HAP-1 (cell line): ENCODE data around the gene RIN1.
"Not testable (repeated sequence)": the region's sequence is repeated elsewhere in the genome, so short reads cannot be mapped to it uniquely, and the experiment has no call there.

Source experiments
- DNase-seq, 2 experiments: peaks; one replicate each; pipeline ENCODE4 v3.0.0-alpha.2; 2016 to 2020; ENCODE audit warnings: low spot score in 2 of 2
- H3K27me3 ChIP-seq: fragments of 250-450 bp; sonication (Bioruptor Pico); 2 replicates; pipeline ENCODE4 v1.5.1; 2020; ENCODE audit warnings: low read depth, mild to moderate bottlenecking, moderate library complexity
- H3K36me3 ChIP-seq: fragments of 250-450 bp; sonication (Bioruptor Pico); replicated peaks from 2 replicates; pipeline ENCODE4 v1.5.1; 2020; ENCODE audit warnings: mild to moderate bottlenecking
- H3K4me1 ChIP-seq: fragments of 250-450 bp; sonication (Bioruptor Pico); 2 replicates; pipeline ENCODE4 v1.5.1; 2020; ENCODE audit warnings: mild to moderate bottlenecking
- H3K4me3 ChIP-seq: fragments of 250-450 bp; sonication (Bioruptor Pico); 2 replicates; pipeline ENCODE4 v1.5.1; 2020; ENCODE audit warnings: mild to moderate bottlenecking, moderate library complexity
- H3K9me3 ChIP-seq: fragments of 250-450 bp; sonication (Bioruptor Pico); 2 replicates; pipeline ENCODE4 v1.5.1; 2020; ENCODE audit warnings: mild to moderate bottlenecking, moderate library complexity
- in situ Hi-C: fragments of 300-500 bp; cut with MboI; formaldehyde crosslinking; loops from 3 replicates; pipeline ENCODE4 v1.14.3; 2020; ENCODE audit warnings: low sequenced_read_pairs, inconsistent platforms, mixed read lengths

The RIN1 gene

GRCh38 chr11:66314561-66315497, 21.4 kb downstream of the RIN1 start:
- no peaks in the 10 kb centered on the region; the same call in 1 of the 2 replicates for H3K9me3 ChIP-seq
- no peaks in the 10 kb centered on the region for H3K36me3 ChIP-seq
- H3K27me3 ChIP-seq, result no peaks in the 10 kb centered on the region
- H3K4me3 ChIP-seq, result no peak overlapping the region
- in situ Hi-C loops, result no loop called here
- no peak for DNase-seq
- H3K4me1 ChIP-seq, result peaks cover 8% of the 10 kb centered on the region

DNA sequence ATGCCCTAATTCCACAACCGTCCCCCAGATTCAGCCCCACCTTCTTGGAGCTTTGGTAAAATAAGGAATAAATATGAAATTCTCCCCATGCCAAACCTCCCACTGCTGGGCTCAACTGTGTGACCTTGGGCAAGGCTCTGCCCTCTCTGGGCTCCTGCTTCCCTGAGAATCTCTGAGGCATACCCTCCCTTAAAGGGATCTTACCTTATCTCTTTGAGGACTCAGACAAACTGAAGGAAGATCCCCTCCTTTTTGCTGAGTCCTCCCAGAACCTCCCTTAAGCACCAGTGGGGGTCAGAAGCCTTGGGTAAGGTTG, 22.1 kb downstream of the RIN1 start:
- DNase-seq, result no peak
- in situ Hi-C loops, result no loop called here
- H3K4me3 ChIP-seq, result no peak overlapping the region
- H3K9me3 ChIP-seq, result no peaks in the 10 kb centered on the region; the same call in 1 of the 2 replicates
- H3K27me3 ChIP-seq, result no peaks in the 10 kb centered on the region
- peaks cover 8% of the 10 kb centered on the region for H3K4me1 ChIP-seq
- no peaks in the 10 kb centered on the region for H3K36me3 ChIP-seq

- Histone ChIP-seq H3K9me3 (no peaks in the 10 kb centered on the region), H3K4me1 (peaks cover 8% of the 10 kb centered on the region), H3K27me3 (no peaks in the 10 kb centered on the region), H3K4me3 (peak overlapping the region; percentile 7), H3K36me3 (no peaks in the 10 kb centered on the region)
- no peak for DNase-seq
- in situ Hi-C loops, result no loop called here
Measured at GRCh38 chr11:66313321-66314185, 22.7 kb downstream of the RIN1 start.

DNA sequence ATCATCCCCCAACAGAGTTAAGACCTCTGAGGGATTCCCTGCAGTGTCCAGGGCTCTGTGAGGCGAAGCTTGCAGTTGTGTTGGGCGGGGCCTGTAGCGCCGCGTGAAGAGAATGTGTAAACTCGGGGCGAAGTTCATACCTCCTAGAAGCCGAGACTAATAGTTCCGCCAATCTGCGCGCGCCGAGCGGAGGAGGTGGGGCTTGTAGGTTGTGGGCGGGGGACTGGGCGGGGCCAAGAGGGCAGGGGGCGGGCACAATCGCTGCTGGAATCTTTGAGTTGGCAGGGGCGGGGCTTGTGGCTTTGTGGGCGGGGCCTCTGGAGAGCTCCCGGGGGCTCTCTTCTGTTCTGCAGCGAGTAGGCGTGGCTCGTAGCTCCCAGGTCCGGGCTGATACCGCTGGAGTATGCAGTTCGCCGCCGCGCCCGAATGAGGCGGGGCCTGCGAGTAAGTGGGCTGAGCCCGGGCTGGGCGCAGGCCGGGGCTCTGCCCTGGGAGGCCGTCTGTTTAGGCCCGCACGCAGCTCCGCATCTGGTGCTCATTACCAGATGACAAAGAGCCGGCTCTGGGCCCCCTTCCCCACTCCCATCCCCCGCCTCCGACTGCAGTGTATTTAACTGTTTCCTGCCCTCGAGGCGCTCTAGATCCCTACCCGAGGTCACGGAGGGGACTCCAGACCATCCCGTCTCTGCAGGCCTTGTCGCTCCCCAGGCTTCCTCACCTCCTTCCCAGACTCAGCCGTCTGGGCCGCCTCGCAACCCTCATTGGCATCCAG, 23.5 kb downstream of the RIN1 start:
- peak; percentile 94 to 100 for DNase-seq
- H3K4me3 ChIP-seq, result peak overlapping the region; percentile 47
- no peaks in the 10 kb centered on the region for H3K36me3 ChIP-seq
- no peaks in the 10 kb centered on the region for H3K9me3 ChIP-seq
- in situ Hi-C loops, result no loop called here
- peaks cover 8% of the 10 kb centered on the region for H3K4me1 ChIP-seq
- H3K27me3 ChIP-seq, result no peaks in the 10 kb centered on the region

DNA sequence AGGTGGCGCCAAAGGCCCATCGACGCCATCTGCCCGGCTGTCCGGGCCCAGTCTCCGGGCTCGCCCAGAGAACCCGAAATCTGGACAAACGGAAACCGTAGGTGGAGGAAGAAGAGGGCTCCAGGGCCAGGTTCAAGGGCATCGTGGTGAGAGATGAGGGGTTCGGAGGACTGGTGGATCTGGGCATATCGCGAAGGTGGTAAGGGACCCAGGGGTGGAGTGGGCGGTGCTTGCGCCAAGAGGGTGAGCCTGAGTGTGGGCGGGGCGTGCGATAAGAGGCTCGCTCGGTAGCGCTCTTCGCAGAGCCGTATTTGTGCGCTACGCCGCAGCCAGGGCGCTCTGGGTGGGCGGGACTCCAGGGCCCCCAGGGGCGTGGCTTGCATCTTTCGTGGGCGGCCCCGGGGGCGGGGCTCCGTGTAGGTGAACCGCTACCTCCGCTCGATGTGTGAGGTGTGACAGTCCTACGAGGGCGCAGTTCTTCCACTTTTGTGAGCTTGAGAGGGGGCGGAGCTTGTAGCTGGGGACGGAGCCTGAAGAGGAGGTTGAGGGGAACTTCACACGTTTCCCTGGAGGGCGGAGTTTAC, 24.2 kb downstream of the RIN1 start:
- no peaks in the 10 kb centered on the region for H3K36me3 ChIP-seq
- H3K4me1 ChIP-seq, result peaks cover 8% of the 10 kb centered on the region
- H3K9me3 ChIP-seq, result no peaks in the 10 kb centered on the region
- peak; percentile 92 to 96 for DNase-seq
- no peaks in the 10 kb centered on the region for H3K27me3 ChIP-seq
- in situ Hi-C loops, result no loop called here
- peak overlapping the region; percentile 47 for H3K4me3 ChIP-seq

DNA sequence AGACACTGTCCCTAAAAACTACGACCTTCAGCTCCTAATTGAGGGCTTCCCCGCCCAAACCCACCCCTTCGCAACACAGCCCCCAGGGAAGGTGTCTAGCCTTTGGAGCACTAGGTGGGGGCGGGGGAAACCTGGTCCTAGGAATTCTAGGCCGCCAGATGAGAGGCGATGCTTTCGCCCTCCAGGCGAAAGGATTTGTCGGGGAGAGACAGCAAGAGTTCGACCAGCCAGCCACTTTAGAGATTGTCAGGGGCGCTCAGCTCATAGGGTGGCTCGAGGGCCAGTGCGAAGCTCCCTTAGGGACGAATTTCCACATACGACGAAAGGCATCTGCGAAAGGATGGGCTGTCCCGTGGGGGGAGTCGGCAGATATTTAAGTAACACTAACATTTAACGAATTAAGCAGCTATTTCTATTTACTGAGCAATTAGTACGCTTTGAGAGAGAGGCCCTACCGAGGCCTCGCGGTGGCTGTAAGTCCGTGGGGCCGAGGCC, 24.7 kb downstream of the RIN1 start:
- Histone ChIP-seq H3K9me3 (no peaks in the 10 kb centered on the region), H3K4me1 (peaks cover 8% of the 10 kb centered on the region)

GRCh38 chr11:66310803-66311440, 25.3 kb downstream of the RIN1 start:
- H3K27me3 ChIP-seq, in situ Hi-C loops, DNase-seq, H3K9me3 ChIP-seq, H3K4me1 ChIP-seq, H3K36me3 ChIP-seq, H3K4me3 ChIP-seq: not testable (repeated sequence)

More for the DNA sequence above, 24.7 kb downstream of the RIN1 start:
- Histone ChIP-seq H3K27me3 (no peaks in the 10 kb centered on the region), H3K36me3 (no peaks in the 10 kb centered on the region), H3K4me3 (peak overlapping the region; percentile 47)
- no peak for DNase-seq
- in situ Hi-C loops, result no loop called here

GRCh38 chr11:66310324-66310723, 25.9 kb downstream of the RIN1 start:
- no peaks in the 10 kb centered on the region for H3K27me3 ChIP-seq
- in situ Hi-C loops, result no loop called here
- no peaks in the 10 kb centered on the region for H3K9me3 ChIP-seq
- H3K36me3 ChIP-seq, result no peaks in the 10 kb centered on the region
- DNase-seq, result no peak
- H3K4me1 ChIP-seq, result peaks cover 8% of the 10 kb centered on the region
- H3K4me3 ChIP-seq, result no peak overlapping the region

DNA sequence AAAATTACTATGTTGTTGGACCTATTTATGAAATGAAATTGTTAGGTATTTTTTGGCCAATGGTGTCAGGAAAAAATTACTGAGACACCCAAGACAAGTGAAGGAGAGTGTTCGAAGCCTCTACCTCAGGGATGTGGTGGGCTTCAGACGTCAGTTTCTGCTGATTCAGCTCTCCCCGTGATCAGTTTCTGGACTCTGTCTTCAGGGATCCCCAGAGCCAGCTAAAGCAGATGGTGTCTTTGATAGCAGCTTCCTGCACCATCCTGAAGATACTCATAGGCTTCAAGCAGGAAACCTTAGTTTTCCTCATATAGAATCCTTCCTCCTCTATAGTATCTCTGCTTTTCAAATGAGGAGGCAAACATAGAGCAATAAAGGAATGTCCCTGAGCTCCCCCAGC, 26.8 kb downstream of the RIN1 start:
- peaks cover 8% of the 10 kb centered on the region for H3K4me1 ChIP-seq
- no peaks in the 10 kb centered on the region for H3K36me3 ChIP-seq
- H3K4me3 ChIP-seq, result no peak overlapping the region
- no peak for DNase-seq
- H3K27me3 ChIP-seq, result no peaks in the 10 kb centered on the region
- no peaks in the 10 kb centered on the region for H3K9me3 ChIP-seq
- in situ Hi-C loops, result no loop called here

GRCh38 chr11:66302656-66303055, 33.6 kb downstream of the RIN1 start:
- in situ Hi-C loops, result no loop called here
- no peak for DNase-seq
- H3K4me1 ChIP-seq, result no peaks in the 10 kb centered on the region
- no peak overlapping the region for H3K4me3 ChIP-seq
- no peaks in the 10 kb centered on the region for H3K27me3 ChIP-seq
- H3K36me3 ChIP-seq, result no peaks in the 10 kb centered on the region
- no peaks in the 10 kb centered on the region for H3K9me3 ChIP-seq

DNA sequence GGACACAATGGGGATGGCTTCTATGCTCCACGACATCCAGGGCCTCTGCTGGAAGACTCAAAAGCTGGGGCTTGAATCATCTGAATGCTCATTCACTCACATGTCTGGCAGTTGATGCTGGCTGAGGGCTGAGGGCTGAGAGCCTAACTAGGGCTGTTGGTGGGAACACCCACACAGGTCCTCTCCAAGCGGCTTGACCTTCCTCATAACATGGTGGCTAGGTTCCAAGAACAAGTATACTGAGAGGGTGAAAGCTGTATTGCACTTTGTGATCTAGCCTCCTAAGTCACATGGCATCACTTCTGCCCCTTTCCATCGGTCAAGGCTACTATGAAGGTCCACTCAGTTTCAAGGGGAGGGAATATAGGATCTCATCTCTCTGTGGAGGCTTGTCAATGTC, 37.0 kb downstream of the RIN1 start:
- in situ Hi-C loops, result no loop called here
- Histone ChIP-seq H3K9me3 (no peaks in the 10 kb centered on the region), H3K27me3 (no peaks in the 10 kb centered on the region), H3K4me1 (no peaks in the 10 kb centered on the region), H3K36me3 (no peaks in the 10 kb centered on the region), H3K4me3 (no peak overlapping the region)
- no peak for DNase-seq

- no peaks in the 10 kb centered on the region for H3K4me1 ChIP-seq
- no peaks in the 10 kb centered on the region for H3K9me3 ChIP-seq
- H3K36me3 ChIP-seq, result no peaks in the 10 kb centered on the region
- H3K4me3 ChIP-seq, result no peak overlapping the region
- in situ Hi-C loops, result no loop called here
- H3K27me3 ChIP-seq, result peaks cover 13% of the 10 kb centered on the region
- DNase-seq, result no peak
Measured at GRCh38 chr11:66297610-66298009, 38.6 kb downstream of the RIN1 start.
